Activated CD4-positive, alpha-beta T cell treated with anti-CD3 and anti-CD28 coated beads for 24 hours (primary cell): Measurements from ENCODE around the gene LINC00237.

ENCODE experiments used
- DNase-seq, 2 donors: peaks; one replicate each; pipeline ENCODE4 v3.0.0-alpha.2; 2020; ENCODE audit warnings: low read depth in 2 of 2

LINC00237 gene

DNA sequence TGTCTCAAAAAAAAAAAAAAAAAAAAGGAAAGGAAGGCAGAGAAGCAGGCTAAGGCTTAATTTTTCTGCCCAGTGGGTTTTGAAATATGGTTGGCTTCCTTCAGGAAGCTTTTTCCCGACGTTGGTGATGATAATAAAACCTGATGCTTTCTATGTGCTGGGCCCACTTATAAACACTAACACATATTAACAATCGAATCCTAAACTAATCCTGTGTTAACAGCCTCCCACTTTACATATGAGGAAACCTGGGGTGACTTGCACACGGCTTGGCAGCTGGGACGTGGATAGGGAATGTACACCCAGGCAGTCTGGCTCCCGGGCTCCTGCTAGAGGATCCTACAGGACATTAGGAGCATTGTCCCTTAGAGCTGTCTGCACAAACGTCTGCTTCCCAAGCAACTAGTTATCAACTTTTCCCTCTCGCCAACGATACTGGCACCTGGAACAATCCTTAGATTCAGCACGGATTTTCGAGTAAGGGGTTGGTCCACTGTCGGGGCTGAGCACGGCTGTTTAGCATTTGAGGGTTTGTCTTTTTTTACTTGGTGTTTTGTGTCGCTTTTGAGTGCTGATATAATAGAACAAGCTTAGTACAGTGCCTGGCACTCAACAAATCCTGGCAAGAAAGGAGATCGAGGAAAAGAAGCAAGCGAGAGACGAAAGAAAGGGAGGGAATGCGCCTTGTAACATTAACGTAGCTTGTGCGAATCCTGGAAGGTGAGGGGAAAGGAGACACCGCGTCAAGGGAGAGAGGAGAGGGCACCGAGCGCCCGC, 19.1 kb upstream of the LINC00237 start:
- DNase-seq, result no peak

DNA sequence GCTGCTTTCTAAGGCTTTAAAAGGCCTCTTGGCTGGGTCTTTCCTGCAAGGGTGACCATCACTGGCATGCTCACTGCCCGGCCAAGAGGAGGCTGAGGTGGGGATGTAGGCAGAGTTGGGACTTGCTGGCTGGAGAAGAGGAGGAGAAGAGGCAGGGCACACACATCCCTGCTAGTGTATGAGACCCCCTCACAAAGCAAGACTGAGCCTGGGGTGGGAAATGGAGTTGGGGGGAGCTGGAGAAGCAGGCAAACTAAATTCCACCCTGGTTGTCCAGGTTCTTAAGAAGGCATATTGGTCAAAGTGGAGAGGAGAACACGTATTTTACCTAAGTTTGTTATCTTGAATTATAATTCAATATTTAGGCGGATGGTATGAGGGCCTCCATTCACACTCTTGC, 18.0 kb upstream of the LINC00237 start:
- DNase-seq, result no peak

DNA sequence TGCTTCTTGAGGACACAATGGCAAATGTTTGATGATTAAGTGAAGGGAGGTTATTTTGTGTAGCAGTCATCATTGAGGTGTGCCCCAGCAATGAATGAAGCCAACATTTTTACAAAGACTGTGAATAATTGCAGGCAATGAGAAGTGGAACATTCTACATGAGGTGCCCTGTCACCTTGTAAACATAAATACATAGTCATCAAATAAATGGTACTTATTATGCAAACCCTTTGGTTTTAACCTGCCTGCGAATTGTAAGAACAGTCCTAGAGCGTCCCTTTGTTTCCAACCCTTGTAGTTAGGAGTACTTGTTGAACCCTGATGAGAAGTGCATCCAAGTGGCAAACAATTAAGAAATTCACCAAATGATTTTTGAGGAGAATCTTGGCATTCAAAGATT, 12.6 kb upstream of the LINC00237 start:
- DNase-seq, result no peak

DNA sequence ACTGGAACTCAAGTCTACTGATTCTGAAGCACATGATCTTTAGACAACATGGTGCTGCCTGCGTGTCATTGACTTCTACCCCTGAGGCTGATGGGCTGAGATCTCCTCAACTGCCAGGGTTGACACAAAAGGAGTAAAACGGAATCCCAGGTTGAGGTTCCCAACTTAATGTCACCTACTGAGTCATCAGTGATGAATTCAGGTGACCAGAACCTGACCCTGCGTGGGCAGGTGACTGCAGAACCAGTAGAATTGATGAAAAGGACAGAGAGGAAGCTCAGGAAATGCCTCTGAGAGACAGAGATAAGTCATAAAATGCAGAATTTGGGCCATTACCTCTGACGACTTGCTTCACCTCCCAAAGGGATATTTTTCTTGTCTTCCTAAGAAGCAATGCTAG, 12.0 kb upstream of the LINC00237 start:
- DNase-seq, result no peak

DNA sequence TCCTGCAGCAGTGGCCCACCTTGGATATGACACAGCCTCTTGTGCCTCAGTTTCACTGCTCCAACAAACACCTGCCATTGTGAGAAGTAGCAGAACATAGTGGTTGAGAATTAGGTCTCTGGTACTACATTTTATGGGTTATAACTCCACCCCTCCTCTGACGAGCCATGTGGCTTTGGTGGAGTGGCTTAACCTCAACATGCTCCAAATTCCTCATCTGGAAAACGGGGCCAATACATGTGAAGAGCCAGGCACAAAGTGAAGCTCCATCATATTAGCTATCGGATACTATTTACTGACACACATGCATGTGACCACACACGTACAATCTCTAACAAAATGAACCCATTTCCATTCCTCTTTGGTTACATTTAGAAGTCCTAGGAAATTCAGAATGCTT, 11.4 kb upstream of the LINC00237 start:
- no peak for DNase-seq

DNA sequence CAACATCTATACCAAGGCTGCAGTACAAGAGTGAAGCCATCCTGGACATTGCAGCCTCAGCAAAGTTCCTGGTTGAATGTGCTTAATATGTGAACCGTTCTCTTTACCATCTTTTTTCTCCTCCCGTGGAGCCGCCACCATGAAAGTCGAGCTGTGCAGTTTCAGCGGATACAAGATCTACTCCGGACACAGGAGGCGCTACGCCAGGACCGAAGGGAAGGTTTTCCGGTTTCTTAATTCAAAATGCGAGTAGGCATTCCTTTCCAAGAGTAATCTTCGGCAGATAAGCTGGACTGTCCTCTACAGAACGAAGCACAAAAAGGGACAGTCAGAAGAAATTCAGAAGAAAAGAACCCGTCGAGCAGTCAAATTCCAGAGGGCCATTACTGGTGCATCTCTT, 8.4 kb upstream of the LINC00237 start:
- DNase-seq, result no peak

DNA sequence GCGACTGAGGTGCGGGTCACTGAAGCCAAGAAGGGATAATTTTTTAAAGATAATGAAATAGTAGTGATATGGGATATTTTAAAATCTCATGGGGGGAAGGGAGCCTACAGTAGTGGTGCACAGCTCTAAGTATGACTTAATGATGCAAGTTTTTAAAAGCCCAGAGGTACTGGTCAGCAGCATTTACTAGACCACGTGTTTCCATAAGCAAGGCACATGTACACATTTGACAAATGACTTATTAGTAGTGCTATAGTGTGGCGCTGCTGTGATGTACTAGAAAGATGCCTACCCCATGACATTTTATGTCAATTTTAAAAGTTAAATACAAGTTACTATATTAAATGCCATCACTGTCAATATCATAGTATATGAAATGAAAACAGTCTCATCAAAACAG, 7.5 kb upstream of the LINC00237 start:
- DNase-seq, result no peak

DNA sequence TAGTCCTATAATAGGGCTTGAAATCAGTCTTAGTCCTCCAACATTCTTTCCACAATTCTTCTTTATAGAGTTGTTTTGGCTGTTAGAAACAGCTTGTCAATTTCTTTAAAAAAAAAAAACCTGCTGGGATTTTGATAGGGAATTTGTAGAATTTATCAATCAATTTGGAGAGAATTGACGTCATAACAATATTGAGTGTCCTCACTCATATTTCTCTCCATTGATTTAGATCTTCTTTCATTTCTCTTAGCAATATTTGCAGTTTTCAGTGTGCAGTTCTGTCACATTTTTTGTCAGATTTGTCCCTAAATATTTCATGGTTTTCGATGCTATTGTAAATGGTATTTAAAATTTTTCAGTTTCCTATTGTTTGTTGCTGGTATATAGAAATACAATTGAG, 5.3 kb upstream of the LINC00237 start:
- no peak for DNase-seq

DNA sequence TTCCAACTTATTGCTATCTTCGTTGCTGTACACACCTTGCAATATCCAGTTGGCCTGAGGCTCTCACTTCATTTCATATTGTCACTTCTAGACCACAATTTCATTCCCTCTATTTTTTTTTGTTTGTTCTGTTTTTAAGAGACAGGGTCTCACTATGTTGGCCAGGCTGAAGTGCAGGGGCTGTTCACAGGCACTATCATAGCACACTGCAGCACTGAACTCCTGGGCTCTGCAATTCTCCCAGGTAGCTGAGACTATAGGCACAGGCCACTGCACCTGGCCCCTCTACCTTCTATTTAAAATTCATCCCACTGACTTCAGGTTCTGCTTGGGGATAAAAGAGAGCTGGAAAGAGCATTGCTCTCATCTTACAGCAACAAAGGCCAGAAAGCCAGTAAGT, 4.7 kb upstream of the LINC00237 start:
- no peak for DNase-seq

DNA sequence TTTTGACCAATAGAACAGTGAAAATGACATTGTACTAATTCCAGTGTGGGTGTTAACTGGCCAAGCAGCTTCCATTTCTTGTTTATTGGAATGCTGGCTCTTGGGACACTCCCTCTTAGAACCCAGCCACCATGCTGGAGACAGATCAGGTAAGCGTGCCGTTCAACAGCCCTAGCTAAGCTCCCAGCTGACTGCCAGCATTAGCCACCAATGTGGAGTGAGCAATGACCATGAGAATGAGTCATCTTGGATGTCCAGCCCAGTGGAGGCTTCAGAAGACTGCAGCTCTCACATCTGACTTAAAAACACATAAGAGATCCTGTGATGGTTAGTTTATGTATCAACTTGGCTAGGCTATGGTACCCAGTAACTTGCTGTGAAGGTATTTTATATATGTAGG, 3.0 kb upstream of the LINC00237 start:
- no peak for DNase-seq

DNA sequence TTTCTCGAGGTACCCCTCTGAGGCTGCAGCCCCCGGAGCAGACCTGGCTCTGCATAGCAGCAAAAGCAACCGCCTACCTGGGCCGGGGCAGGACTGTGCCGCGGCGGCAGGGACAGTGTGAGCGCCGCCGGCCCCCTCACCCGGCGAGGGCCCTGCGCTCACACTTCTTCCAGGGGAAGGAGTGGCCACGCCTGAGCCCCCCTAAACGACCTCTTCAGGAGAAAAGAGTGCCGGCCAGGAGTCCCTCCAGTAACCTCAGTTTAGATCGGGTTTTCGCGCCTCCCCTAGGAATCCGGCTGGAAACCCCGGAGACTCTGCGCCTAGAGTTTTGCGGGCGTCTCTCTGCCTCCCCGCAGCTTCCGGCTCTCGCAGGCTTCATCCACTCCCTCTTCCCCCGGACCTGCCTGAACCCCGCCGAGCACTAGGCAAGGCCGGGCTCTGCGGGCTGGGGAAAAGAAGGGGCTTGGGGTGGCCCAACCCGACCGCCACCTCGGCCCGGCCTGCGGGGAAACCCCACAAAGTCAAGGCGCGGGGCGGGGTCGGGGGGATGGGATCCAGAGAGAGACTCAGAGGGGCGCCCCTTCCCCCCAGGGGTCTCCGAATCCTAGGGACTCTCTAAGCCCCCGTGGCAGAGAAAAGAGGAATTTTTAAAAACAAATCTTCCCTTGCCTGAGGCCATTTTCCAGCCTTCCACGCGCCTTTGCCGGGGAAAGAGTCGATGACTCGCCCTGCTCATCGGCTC, 558 bp downstream of the LINC00237 start:
- DNase-seq, result no peak

DNA sequence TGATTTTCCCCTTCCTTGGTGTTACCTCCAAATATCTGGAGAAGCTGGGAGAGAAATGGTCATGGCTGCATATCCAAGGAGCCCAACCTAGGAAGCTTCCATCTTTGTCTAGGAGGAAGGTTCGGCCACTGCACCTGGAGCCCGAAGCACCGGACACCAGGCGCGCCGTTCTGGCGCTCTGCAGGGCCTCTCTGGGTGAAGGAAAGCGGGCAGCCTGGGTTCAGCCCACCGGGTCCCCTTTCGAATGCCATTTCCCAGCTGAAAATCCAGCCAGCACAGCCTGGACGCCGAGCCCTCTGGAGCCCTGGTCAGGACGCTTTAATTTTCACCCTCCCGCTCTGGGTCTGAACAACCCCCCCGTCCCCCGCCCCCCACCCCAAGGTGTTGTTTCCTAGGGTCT, 1.2 kb downstream of the LINC00237 start:
- no peak for DNase-seq

DNA sequence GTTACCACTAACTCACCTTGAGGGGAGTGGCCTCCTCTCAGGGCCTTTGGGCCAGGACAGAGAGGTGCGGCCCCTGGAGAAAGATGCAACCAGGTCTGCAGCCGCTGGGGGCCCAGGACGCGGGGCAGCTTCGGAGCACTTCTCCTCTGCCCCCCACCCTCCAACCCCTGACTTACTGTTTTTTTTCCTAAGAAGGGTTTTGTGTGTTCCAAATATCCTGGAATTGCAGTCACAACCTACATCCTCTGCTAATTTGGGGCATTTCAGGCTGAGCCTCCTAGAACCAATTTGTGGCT, 1.7 kb downstream of the LINC00237 start:
- DNase-seq, result no peak

DNA sequence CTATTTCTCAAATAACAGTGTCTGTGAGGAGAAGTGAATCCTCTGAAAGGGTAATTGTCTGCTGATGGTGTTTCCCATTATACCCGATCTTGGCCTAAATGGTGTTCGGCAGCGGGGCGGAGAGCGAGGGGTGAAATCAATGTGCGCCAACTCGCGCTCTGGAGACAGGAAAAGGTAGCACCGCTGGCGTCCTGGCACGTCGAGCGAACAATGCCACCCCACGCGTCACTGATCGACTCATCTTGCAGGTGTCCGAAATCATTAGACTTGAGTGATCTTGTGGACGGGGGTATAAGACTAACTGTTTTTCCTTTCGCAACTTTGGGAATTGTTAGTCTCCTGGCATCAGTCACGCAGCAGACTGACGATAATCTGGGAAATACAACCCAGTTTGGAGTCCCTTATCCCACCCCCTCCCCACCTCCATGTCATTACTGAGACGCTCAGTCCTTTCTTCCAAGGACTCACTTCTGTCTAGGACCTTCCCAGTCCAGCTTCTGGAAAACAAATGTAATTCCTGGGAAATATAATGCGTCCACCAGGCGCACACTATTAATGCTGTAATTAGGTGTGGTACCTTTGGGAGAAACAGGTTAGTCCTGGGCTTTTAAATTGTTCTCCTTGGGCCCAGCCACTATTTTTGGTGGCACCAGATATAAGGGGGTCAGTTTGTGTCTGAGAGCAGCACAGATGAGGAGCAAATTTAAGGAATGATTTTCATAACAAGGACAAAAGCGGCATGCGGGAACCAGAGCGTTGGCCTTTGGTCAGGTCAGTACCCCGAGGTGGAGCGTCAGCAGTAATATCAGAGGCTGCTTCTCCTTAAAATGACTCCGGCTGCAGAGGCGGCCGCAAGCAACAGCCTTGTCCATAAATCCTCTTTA, 2.3 kb downstream of the LINC00237 start:
- no peak for DNase-seq

DNA sequence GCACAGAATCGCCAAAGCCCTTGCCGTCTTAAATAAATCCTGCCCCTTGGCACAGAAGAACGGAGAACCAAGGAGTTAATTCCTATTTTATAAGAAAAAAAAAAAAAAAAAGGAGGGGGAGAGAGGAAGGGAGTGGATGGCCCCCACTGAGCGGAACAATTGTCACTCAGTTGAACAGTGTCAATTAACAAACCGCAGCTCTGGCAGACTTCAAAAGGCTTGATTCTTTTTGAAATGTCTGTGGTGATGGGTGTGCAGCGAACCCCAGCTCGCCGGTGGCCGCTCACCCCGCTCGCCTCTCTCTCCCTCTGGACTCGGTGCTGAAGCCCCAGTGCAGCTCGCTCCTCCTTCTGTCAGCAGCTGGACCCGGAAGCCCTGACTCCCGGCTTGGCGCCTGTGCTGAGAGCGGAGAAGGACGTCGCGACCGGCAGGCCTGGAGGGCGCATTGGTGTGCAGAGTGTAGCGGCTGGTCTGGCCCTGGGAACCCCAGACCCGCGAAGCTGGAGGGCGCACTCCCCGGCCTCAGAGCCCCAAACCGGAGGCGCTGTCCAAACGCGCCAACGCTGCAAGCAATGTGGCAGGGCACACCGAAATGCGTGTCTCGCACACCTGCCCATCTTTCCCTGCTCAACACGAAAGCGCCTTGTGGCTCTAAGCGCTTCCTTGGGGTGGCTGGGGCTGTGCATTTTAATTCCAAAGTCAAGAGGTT, 3.4 kb downstream of the LINC00237 start:
- no peak for DNase-seq

DNA sequence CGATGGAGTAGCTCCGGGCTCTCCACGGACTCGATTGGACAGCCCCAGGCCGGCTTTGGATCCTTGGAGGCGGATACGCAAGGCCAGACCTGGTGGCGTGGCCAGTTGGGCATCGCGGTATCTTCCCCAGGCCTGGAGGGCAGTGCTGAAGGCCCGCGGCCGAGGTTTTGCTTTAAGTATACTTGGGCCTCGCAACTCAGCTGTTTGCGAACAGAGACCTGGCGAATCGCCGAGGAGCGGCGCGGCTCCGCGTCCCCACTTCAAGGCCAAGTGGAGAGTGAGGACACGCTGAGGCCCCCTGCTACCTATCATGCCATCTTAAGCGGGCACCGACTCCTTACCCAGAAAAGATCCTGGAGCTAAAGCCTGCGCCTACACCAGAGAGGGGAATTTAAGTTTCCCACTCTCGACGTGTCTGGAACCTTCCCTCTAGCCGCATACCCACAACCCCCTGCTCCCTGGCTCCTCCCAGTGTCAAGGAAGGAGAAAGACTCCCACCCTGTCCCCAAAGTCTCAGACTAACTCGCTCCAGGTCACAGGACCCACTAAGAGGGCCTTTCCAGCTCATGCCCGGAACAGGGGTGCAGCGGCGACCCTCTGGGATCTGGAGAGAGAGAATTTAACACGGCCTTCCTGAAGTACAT, 4.1 kb downstream of the LINC00237 start:
- DNase-seq, result no peak

DNA sequence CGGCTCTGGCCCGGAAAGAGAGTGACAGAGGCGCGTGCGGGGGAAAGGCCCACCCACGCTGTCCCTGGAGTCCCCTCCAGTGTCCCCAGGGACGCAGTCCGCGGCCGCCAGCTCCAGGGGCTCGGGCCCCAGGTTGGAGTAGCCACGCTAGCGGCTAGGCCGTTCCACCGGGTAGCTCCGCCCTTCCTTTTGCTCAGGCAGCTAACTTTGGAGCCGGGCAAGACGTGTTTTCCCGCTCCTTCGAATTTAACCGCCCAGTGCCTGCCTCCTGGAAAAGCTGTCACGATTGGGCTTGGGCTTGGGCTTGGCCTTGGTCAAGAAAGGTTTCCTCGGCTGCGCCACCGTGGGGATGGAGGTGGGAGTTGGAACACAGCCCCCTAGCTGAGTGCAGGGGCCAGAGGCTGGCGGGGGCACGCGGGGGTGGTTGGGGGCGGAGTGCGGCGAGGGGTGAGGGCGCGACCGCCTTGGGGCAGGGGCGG, 4.7 kb downstream of the LINC00237 start:
- DNase-seq, result no peak

DNA sequence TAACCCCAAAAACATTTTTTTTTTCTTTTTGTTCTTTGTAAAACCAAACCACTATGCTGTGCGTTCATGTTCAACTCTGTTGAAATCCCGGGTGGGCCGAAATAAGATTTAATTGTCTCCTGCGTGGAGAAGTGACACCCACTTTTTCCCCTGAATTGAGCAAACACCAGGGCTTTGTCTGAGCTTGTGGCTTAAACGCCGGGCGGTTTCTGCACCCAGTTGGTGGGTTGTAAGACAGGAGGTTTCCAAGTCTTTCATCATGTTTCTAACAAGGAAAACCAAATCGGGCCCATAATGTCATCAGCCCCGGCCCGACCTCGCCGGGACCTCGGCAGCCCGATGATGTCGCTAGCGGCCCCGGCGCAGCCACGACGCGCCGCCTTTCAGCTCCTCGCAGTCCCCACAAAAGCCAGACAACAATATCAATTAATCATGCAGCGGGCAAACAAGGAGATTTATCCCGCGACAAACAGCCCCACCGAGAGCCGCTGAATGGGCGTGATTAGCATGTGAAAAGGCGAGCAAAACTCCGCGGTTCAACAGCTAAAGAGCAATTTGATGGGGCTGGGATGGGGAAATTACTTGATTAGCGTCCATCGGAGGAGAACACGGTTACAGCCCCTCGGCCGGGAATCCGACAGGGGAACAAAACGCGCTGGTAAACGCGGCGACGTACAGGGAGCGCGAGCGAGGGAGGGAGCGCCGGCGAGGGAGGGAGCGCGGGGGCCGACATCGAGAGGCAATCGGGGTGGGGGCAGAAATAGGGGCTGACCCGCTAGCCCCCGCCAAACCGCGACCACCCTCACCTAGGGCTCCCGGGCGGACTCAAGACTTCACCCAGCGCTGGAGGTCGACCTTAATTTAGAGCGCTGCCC, 5.3 kb downstream of the LINC00237 start:
- no peak for DNase-seq

DNA sequence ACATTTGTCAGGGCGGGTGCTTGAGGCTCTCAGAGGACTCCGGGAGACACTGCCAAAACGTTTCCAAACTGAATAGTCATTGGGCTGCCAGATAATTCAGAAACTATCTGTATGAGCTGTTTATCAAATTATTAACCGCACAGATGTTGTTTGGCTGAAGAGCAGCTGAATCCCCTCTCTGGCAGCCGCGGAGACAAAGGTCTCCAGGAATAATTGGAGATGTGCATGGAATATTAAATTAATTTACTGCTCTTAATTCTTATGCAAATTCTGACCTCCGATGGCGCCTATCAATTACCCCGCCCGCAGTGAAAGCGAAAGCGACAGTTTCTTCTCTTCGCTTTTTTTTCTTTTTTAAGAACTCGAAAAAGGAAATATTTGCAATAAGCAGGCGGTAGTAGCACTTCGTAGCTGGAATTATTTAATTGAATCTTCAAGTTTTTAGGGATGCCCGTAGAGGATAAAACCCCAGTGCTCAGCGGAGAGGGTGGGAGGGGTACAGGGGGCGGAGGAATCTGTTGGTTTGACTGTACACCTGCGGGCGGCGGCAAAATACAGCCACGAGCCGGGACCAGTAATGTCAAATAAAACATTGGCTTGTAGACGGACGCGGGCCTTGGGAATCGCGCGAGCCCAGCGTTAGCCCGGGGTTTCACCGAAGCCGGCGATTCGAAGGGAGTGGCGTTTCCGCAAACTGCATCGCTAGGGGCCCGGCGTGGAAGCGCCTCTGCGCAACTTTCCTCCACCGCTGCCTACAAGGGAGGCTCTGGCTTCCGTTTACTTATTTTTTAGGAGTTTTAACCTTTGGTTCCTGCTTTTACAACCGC, 6.2 kb downstream of the LINC00237 start:
- DNase-seq, result no peak
